ENCODE results near the gene CALML6.

DNA sequence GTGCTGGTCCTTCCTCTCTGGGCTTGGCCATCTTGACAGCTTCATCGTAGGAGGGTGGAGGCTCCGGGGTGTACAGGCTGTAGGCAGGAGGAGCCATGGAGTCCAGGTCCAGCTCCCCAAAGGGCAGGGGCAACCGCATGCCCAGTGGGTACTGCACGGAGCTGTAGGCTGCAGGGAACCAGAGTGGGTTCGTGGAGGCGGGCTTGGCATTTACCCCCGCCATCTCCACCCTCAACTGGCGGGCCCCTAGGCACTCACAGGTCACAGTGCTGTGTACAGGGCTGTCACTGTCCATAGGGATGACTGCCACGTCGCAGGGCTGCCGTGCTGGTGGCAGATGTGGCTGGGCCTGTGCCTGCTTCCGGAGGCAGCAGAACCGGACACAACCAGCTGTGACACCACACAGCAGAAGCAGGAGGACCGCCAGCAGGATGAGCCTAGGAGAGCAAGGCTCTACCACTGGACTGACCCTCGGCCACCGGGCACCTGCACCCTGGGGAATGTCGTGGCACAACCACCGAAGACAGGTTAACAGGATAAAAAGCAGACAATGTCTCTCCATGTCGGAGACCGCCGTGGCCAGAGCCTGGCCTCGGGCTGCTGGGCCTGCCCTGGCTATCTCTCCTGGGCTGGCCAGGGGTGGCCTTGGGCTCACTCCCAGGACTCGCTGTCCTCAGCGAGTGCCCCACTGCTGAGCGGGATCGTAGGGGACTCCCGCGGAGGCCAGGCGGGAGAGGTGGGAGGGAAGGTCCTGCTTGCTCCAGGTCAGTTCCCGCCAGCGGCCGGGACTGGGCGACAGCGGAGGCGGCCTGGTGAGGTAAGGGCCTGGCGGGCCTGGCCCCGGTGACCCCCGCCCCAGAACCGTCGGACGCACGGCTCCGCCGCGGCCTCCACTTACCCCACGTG, 3.2 kb downstream of the CALML6 start:
- TF ChIP-seq, protein P1, sequence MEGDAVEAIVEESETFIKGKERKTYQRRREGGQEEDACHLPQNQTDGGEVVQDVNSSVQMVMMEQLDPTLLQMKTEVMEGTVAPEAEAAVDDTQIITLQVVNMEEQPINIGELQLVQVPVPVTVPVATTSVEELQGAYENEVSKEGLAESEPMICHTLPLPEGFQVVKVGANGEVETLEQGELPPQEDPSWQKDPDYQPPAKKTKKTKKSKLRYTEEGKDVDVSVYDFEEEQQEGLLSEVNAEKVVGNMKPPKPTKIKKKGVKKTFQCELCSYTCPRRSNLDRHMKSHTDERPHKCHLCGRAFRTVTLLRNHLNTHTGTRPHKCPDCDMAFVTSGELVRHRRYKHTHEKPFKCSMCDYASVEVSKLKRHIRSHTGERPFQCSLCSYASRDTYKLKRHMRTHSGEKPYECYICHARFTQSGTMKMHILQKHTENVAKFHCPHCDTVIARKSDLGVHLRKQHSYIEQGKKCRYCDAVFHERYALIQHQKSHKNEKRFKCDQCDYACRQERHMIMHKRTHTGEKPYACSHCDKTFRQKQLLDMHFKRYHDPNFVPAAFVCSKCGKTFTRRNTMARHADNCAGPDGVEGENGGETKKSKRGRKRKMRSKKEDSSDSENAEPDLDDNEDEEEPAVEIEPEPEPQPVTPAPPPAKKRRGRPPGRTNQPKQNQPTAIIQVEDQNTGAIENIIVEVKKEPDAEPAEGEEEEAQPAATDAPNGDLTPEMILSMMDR (IDR thresholded peaks at IDR 0.05): no peak
- TF ChIP-seq POLR2A (IDR thresholded peaks at IDR 0.05): no peak
